Fibroblast of lung (primary cell): Measurements from ENCODE around the gene KCNMA1. TPM values are rescaled to one million over a fixed set of nuclear protein-coding genes. Genes with fewer than 3 reads are reported as not detected.

Experiments used
- DNase-seq, 2 donors: peaks; one replicate each; pipeline versions ENCODE4 v3.0.0 to v3.0.0-alpha.2; 2010; ENCODE audit warnings: low read depth in 2 of 2
- H2AFZ ChIP-seq: 2 replicates; pipeline ENCODE4 v1.5.1; 2012; ENCODE audit warnings: low read length, control low read depth, inconsistent platforms
- H3K27ac ChIP-seq: 2 replicates; pipeline ENCODE4 v1.5.1; 2011; ENCODE audit warnings: low read length, control low read depth; ENCODE audit not compliant: insufficient read depth
- H3K27me3 ChIP-seq: 2 replicates; pipeline ENCODE4 v1.5.1; 2011; ENCODE audit warnings: mild to moderate bottlenecking, low read length; ENCODE audit not compliant: control insufficient read depth, insufficient read depth
- H3K36me3 ChIP-seq: 2 replicates; pipeline ENCODE4 v1.5.1; 2011; ENCODE audit warnings: low read length; ENCODE audit not compliant: control insufficient read depth, insufficient read depth
- H3K4me1 ChIP-seq: 2 replicates; pipeline ENCODE4 v1.5.1; 2011; ENCODE audit warnings: low read length; ENCODE audit not compliant: control insufficient read depth, insufficient read depth; ENCODE audit errors: extremely low read depth
- H3K4me2 ChIP-seq: 2 replicates; pipeline ENCODE4 v1.5.1; 2011; ENCODE audit warnings: low read length, control low read depth; ENCODE audit not compliant: insufficient read depth; ENCODE audit errors: extremely low read depth
- H3K4me3 ChIP-seq, 4 experiments: fragments of 200-600 bp in 1 of 4; sonication (generic) in 1 of 4; replicated peaks in 1 of 4; 2 replicates each; pipeline ENCODE4 v1.5.1; 2011 to 2016; ENCODE audit warnings: low read length in 4 of 4, low read depth in 3 of 4, mild to moderate bottlenecking in 3 of 4, control low read depth in 2 of 4, inconsistent platforms in 1 of 4, mixed read lengths in 1 of 4; ENCODE audit not compliant: insufficient read depth in 1 of 4; ENCODE audit errors: control extremely low read depth in 1 of 4
- H3K79me2 ChIP-seq: 2 replicates; pipeline ENCODE4 v1.5.1; 2012; ENCODE audit warnings: mild to moderate bottlenecking, low read length, inconsistent platforms; ENCODE audit not compliant: control insufficient read depth, insufficient read depth
- H3K9ac ChIP-seq: 2 replicates; pipeline ENCODE4 v1.5.1; 2011; ENCODE audit warnings: mild to moderate bottlenecking, low read length, control low read depth; ENCODE audit not compliant: insufficient read depth
- H3K9me3 ChIP-seq: 2 replicates; pipeline ENCODE4 v1.5.1; 2012; ENCODE audit warnings: low read depth, low read length; ENCODE audit not compliant: control insufficient read depth, insufficient read depth
- H4K20me1 ChIP-seq: 2 replicates; pipeline ENCODE4 v1.5.1; 2011; ENCODE audit warnings: low read length; ENCODE audit not compliant: control insufficient read depth, insufficient read depth; ENCODE audit errors: extremely low read depth
- CTCF ChIP-seq, 2 donors: IDR thresholded peaks in 1 of 2; conservative IDR thresholded peaks in 1 of 2; 1 replicate in 1 of 2; 2 replicates in 1 of 2; pipeline ENCODE4 v1.5.1; 2011 to 2012; ENCODE audit warnings: low read length in 2 of 2, control low read depth in 1 of 2, inconsistent platforms in 1 of 2, low read depth in 1 of 2, mild to moderate bottlenecking in 1 of 2
- EZH2 ChIP-seq: IDR thresholded peaks from 2 replicates; pipeline ENCODE4 v1.5.1; 2012; ENCODE audit warnings: low read length, control low read depth, mild to moderate bottlenecking; ENCODE audit errors: missing control alignments
- polyA plus RNA-seq, 2 donors: library from polyadenylated mRNA; depleted of rRNA in 1 of 2; stranded (reverse) in 1 of 2; unstranded in 1 of 2; fragments of >200 nt; gene quantifications; 2 replicates each; pipeline ENCODE4 v1.2.1, GENCODE V29; 2011 to 2012; ENCODE audit warnings: missing spikeins in 1 of 2
- total RNA-seq: library from RNA; depleted of rRNA; stranded (reverse); fragments of >200 nt; gene quantifications from 2 replicates; pipeline ENCODE4 v1.2.1, GENCODE V29; 2014

KCNMA1 gene
- total and polyA plus RNA-seq, 2 donors (not counting 1 experiment from before 2014, with no cell fraction given) = 31.0 to 138 TPM

DNA sequence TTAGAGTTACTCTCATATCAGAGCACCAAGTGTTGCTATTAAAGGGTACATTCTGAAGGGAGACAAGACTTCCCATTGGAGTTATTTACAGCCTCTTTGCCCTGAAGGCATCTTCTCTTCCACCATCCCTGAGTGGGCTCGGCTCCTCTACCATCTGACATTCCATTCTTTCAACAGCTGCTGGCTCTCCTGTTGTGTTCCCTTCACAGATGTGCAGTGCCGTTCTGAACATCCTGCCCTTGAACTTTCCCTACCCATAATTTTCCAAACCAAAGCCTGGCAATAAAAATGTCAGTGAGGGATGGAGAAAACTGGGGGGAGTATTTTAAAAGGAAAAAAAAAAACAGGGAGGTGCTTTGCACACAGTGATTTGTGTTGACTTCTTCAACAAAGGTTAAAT lies 392.9 kb downstream of the KCNMA1 start:
- Histone ChIP-seq H3K27ac (no peak overlapping the region), H2AFZ (no peak overlapping the region), H3K27me3 (no peaks in the 10 kb centered on the region), H3K9me3 (no peaks in the 10 kb centered on the region), H4K20me1 (no peaks in the 10 kb centered on the region), H3K79me2 (no peaks in the 10 kb centered on the region), H3K36me3 (no peaks in the 10 kb centered on the region), H3K4me3 (no peak overlapping the region), H3K4me2 (no peak overlapping the region), H3K4me1 (peaks cover 18% of the 10 kb centered on the region), H3K9ac (no peak overlapping the region)
- TF ChIP-seq EZH2 (no peak), CTCF (conservative IDR thresholded peaks at IDR 0.05 in 1 of 2, IDR thresholded peaks at IDR 0.05 in 1 of 2; ENCODE audit: low read depth in 1 of 2, low read length in 2 of 2) (no peak)
- no peak for DNase-seq

GRCh38 chr10:77244286-77244685 lies 393.3 kb downstream of the KCNMA1 start:
- no peak for DNase-seq
- Histone ChIP-seq H3K9ac (no peak overlapping the region), H3K9me3 (no peaks in the 10 kb centered on the region), H3K27me3 (no peaks in the 10 kb centered on the region), H3K4me3 (no peak overlapping the region), H3K36me3 (no peaks in the 10 kb centered on the region), H3K27ac (no peak overlapping the region), H3K79me2 (no peaks in the 10 kb centered on the region), H3K4me1 (peaks cover 18% of the 10 kb centered on the region), H3K4me2 (no peak overlapping the region), H4K20me1 (no peaks in the 10 kb centered on the region), H2AFZ (no peak overlapping the region)
- no peak for TF ChIP-seq EZH2
- TF ChIP-seq CTCF (conservative IDR thresholded peaks at IDR 0.05 in 1 of 2, IDR thresholded peaks at IDR 0.05 in 1 of 2; ENCODE audit: low read depth in 1 of 2, low read length in 2 of 2) = no peak

DNA sequence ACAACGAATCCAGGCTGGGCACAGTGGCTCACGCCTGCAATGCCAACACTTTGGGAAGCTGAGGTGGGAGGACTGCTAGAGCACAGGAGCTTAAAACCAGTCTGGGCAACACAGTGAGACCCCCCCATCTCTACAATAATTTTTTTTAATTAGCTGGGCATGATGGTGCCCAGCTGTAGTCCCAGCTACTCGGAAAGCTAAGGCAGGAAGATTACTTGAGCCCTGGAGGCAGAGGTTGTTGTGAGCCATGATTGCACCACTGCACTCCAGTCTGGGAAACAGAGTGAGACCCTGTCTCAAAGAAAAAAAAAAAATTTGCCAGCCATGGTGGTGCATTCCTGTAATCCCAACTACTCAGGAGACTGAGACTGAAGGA lies 396.3 kb downstream of the KCNMA1 start:
- no peak overlapping the region for H3K4me3 ChIP-seq
- H3K27ac ChIP-seq = no peak overlapping the region
- no peak for TF ChIP-seq EZH2
- TF ChIP-seq CTCF (conservative IDR thresholded peaks at IDR 0.05 in 1 of 2, IDR thresholded peaks at IDR 0.05 in 1 of 2; ENCODE audit: low read depth in 1 of 2, low read length in 2 of 2) = no peak
- no peaks in the 10 kb centered on the region for H3K36me3 ChIP-seq
- no peaks in the 10 kb centered on the region for H4K20me1 ChIP-seq
- H3K4me2 ChIP-seq = no peak overlapping the region
- H3K4me1 ChIP-seq = peaks cover 16% of the 10 kb centered on the region
- H3K9me3 ChIP-seq = no peaks in the 10 kb centered on the region
- no peaks in the 10 kb centered on the region for H3K79me2 ChIP-seq
- DNase-seq = no peak
- no peak overlapping the region for H2AFZ ChIP-seq
- H3K27me3 ChIP-seq = no peaks in the 10 kb centered on the region
- no peak overlapping the region for H3K9ac ChIP-seq
